ENCODE results near the gene KNDC1.

GRCh38 chr10:133221331-133221730 lies 61.3 kb downstream of the KNDC1 start:
- TF ChIP-seq, protein P1, sequence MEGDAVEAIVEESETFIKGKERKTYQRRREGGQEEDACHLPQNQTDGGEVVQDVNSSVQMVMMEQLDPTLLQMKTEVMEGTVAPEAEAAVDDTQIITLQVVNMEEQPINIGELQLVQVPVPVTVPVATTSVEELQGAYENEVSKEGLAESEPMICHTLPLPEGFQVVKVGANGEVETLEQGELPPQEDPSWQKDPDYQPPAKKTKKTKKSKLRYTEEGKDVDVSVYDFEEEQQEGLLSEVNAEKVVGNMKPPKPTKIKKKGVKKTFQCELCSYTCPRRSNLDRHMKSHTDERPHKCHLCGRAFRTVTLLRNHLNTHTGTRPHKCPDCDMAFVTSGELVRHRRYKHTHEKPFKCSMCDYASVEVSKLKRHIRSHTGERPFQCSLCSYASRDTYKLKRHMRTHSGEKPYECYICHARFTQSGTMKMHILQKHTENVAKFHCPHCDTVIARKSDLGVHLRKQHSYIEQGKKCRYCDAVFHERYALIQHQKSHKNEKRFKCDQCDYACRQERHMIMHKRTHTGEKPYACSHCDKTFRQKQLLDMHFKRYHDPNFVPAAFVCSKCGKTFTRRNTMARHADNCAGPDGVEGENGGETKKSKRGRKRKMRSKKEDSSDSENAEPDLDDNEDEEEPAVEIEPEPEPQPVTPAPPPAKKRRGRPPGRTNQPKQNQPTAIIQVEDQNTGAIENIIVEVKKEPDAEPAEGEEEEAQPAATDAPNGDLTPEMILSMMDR (IDR thresholded peaks at IDR 0.05; ENCODE audit: low read depth, low read length), result no peak
- TF ChIP-seq EZH2phosphoT487 (IDR thresholded peaks at IDR 0.05; ENCODE audit: low read depth), result no peak
